Measurements from ENCODE around the gene LRRC71. TPM values are rescaled to one million over a fixed set of nuclear protein-coding genes. Genes with fewer than 3 reads are reported as not detected.

LRRC71 gene
- total RNA-seq, 6 donors from 2014 or later = 0.49 to 13.9 (median 6.3) TPM

DNA sequence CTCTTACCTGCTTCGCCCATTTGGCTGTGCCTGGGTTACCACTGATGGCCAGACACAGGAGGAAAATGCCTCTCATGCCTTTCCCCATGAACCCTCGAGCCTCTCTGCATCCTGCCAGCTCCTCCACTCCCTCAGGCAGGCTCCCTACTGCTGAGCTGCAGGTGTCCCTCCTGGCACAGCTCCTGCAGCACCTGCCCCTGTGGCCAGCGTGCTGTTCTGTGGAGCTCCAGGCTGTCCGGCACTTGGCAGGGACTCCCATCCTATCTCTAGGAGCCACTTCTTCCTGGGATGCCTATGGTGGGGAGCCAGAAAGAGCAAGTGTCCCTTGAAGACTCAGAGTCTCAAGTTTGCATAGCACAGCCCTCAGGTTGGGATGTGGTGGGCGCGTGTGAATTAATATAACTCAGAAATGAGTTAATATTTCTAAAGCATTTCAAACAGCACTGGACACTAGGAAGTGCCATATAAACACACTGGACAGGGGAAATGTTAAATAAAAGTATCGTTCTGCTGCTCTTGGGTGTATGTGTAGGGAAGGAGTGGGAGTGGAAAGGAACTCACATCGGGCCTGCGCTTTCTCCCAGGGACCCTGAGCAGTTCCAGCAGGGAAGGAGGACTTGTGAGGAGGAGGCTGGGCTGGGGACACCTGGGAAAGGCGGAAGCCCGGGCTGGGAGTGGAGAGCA, 2.7 kb downstream of the LRRC71 start:
- Histone ChIP-seq H3K27ac (no peak overlapping the region), H3K4me1 (peaks cover 26 to 41% (median 38%) of the 10 kb centered on the region in 4 donors), H3K4me3 (no peak overlapping the region), H3K9me3 (no peaks in the 10 kb centered on the region), H3K27me3 (peaks cover 0 to 58% (median 26%) of the 10 kb centered on the region in 4 donors), H3K36me3 (no peaks in the 10 kb centered on the region)
- 19 to 22% methylated on average over 9 to 11 of the region's 11 CpGs for WGBS, 2 donors
- no peak for TF ChIP-seq POLR2A (IDR thresholded peaks at IDR 0.05)
- TF ChIP-seq, protein P1, sequence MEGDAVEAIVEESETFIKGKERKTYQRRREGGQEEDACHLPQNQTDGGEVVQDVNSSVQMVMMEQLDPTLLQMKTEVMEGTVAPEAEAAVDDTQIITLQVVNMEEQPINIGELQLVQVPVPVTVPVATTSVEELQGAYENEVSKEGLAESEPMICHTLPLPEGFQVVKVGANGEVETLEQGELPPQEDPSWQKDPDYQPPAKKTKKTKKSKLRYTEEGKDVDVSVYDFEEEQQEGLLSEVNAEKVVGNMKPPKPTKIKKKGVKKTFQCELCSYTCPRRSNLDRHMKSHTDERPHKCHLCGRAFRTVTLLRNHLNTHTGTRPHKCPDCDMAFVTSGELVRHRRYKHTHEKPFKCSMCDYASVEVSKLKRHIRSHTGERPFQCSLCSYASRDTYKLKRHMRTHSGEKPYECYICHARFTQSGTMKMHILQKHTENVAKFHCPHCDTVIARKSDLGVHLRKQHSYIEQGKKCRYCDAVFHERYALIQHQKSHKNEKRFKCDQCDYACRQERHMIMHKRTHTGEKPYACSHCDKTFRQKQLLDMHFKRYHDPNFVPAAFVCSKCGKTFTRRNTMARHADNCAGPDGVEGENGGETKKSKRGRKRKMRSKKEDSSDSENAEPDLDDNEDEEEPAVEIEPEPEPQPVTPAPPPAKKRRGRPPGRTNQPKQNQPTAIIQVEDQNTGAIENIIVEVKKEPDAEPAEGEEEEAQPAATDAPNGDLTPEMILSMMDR (IDR thresholded peaks at IDR 0.05) = no peak
- no peak for TF ChIP-seq EP300 (IDR thresholded peaks at IDR 0.05)
- TF ChIP-seq POLR2AphosphoS5 (IDR thresholded peaks at IDR 0.05) = no peak
- DNase-seq (no peak), ATAC-seq (ENCODE audit: low FRiP score in 2 of 2) (no peak)

DNA sequence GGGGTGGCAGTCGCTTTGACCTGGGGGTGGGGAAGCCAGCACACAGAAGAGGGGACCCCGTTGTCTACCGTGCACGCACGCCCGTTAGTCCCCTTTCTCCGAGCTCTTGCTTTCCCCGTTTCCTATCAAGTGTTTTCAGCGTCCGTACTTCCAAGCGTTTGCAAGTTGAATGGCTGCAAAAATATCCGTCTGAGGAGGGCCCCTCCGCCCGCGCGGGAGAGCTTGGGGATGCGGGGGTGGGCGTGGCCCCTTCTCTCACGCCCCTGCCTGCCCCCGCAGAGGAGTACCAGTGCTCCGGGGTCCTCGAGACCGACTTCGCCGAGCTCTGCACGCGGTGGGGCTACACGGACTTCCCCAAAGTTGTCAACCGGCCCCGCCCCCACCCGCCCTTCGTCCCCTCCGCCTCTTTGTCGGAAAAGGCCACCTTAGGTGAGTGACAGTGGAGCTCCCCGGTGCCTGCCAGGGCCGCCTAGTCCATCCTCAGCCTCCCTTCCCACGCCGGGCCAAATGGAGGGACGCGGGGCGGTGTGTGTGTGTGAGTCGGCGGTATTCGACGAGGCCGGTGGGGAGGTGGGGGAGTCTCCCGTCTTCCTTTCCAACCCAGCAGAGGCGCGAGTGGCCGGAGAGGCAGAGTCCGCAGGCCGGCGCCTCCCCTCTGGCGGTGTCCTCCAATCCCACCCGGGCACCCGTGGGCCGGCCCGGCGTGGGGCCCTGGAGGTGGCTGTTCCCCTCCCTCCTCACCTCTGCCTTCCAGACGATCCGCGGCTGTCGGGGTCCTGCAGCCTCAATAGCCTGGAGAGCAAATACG, 3.4 kb downstream of the LRRC71 start:
- 5% methylated on average over 45 to 50 of the region's 64 CpGs for WGBS, 2 donors
- no peak for ATAC-seq (ENCODE audit: low FRiP score in 2 of 2)
- H3K36me3 ChIP-seq = no peaks in the 10 kb centered on the region
- peaks cover 0 to 58% (median 26%) of the 10 kb centered on the region in 4 donors for H3K27me3 ChIP-seq
- H3K4me1 ChIP-seq = peaks cover 26 to 41% (median 38%) of the 10 kb centered on the region in 4 donors
- no peak overlapping the region for H3K27ac ChIP-seq
- H3K9me3 ChIP-seq = no peaks in the 10 kb centered on the region
- no peak for DNase-seq
- TF ChIP-seq EP300 (IDR thresholded peaks at IDR 0.05) (no peak), POLR2AphosphoS5 (IDR thresholded peaks at IDR 0.05) (no peak), POLR2A (IDR thresholded peaks at IDR 0.05) (no peak)
- TF ChIP-seq, protein P1 (IDR thresholded peaks at IDR 0.05) = no peak
- peak overlapping the region in 1 of 4 donors; percentile 12 for H3K4me3 ChIP-seq

DNA sequence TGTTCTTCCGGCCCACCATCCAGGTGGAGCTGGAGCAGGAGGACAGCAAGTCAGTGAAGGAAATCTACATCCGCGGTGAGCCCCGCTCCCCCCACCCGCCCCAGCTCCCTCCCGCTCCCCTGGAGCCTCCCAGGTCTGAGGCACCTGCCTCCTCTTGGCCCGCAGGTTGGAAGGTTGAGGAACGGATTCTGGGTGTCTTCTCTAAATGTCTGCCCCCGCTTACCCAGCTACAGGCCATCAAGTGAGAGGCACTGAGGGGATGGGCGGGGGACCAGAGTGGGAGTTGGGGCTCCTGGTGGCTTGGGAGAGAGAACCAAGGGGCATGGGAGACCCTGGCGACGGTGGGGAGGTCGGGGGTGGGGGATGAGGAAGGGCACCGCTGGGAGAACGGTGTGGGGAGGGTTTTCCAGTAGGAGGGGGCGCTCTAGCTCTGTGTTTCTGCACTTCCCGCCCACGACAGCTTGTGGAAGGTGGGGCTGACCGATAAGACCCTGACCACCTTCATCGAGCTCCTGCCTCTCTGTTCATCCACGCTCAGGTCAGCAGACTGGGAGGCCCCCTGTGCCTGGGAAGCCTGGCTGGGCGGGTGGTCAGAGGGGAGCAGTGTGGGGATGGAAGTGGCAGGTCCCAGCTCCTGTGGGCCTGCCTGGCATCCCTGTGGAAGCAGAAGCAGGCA, 4.2 kb downstream of the LRRC71 start:
- H3K27ac ChIP-seq = no peak overlapping the region
- H3K9me3 ChIP-seq = no peaks in the 10 kb centered on the region
- TF ChIP-seq, protein P1 (IDR thresholded peaks at IDR 0.05) = no peak
- TF ChIP-seq POLR2A (IDR thresholded peaks at IDR 0.05) = no peak
- no peak for TF ChIP-seq EP300 (IDR thresholded peaks at IDR 0.05)
- TF ChIP-seq POLR2AphosphoS5 (IDR thresholded peaks at IDR 0.05) = no peak
- ATAC-seq (ENCODE audit: low FRiP score in 2 of 2) = no peak
- no peaks in the 10 kb centered on the region for H3K36me3 ChIP-seq
- H3K4me1 ChIP-seq = peaks cover 26 to 41% (median 38%) of the 10 kb centered on the region in 4 donors
- no peak for DNase-seq
- H3K27me3 ChIP-seq = peaks cover 0 to 58% (median 26%) of the 10 kb centered on the region in 4 donors
- H3K4me3 ChIP-seq = no peak overlapping the region
- 44 to 47% methylated on average over 9 to 22 of the region's 22 CpGs for WGBS, 2 donors

DNA sequence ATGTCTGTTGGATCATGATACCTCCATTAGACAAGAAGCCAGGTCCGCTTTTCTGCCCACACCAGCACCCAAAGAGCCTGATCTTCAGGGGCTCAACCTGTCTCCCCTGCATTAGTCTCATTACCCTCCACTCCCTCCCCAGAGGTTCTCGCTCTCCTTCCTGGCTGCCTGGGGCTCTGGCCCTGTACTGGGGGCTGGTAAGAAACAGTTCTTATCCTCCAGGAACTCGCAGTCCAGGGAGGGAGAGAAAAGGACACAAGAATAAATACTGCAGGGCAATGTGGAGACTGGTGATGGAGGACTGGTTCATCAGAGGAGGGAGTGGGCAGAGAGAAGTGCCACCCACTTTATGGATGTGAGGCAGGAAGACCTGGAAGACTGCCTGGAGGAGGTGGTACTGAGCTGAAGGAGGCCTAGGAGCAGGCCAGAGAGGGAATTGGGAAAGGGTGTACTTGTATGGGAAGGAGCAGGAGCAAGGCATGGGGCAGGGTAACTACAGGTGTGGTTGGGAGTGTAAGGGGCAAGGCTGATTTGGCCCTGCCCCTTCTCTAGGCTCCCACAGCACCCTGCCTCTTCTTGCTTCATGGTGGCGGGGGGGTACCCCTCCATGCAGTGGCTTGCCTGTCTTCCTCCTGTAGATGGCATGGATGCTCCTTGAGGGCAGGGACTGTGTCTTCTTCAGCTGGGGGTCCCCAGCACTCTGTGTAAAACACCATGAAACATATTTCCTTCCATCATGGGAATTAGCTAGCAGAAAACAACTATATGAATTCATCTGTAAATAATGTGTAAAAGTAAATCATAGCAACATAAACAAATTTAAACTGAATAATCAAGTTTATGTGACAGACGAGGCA, 5.0 kb downstream of the LRRC71 start:
- ATAC-seq (ENCODE audit: low FRiP score in 2 of 2) (no peak), DNase-seq (no peak)
- Histone ChIP-seq H3K4me3 (no peak overlapping the region), H3K4me1 (peaks cover 26 to 35% (median 33%) of the 10 kb centered on the region in 4 donors), H3K9me3 (no peaks in the 10 kb centered on the region), H3K27me3 (peaks cover 0 to 56% (median 24%) of the 10 kb centered on the region in 4 donors), H3K36me3 (no peaks in the 10 kb centered on the region), H3K27ac (no peak overlapping the region)
- no peak for TF ChIP-seq EP300 (IDR thresholded peaks at IDR 0.05)
- TF ChIP-seq POLR2AphosphoS5 (IDR thresholded peaks at IDR 0.05) = no peak
- TF ChIP-seq POLR2A (IDR thresholded peaks at IDR 0.05) = no peak
- TF ChIP-seq, protein P1 (IDR thresholded peaks at IDR 0.05) = no peak
- 80 to 83% methylated on average over 4 to 5 of the region's 5 CpGs for WGBS, 2 donors
